ENCODE results near the gene ANKIB1.

ANKIB1 gene

GRCh38 chr7:92332782-92333181 is 87.0 kb downstream of the ANKIB1 start:
- DNase-seq (ENCODE audit: low spot score), result no peak
- in situ Hi-C loops (cut with MboI; ENCODE audit: low pct_unique_long_range_greater_than_20kb, low sequenced_read_pairs, unreplicated experiment), result no loop called here
- no peak for TF ChIP-seq CTCF (IDR thresholded peaks at IDR 0.05; ENCODE audit: extremely low read depth, insufficient read depth, missing control alignments)

GRCh38 chr7:92333866-92334265 is 88.1 kb downstream of the ANKIB1 start:
- in situ Hi-C loops (cut with MboI; ENCODE audit: low pct_unique_long_range_greater_than_20kb, low sequenced_read_pairs, unreplicated experiment), result no loop called here
- no peak for TF ChIP-seq CTCF (IDR thresholded peaks at IDR 0.05; ENCODE audit: extremely low read depth, insufficient read depth, missing control alignments)
- DNase-seq (ENCODE audit: low spot score), result no peak

GRCh38 chr7:92335574-92335973 is 89.8 kb downstream of the ANKIB1 start:
- no peak for DNase-seq (ENCODE audit: low spot score)
- TF ChIP-seq CTCF (IDR thresholded peaks at IDR 0.05; ENCODE audit: extremely low read depth, insufficient read depth, missing control alignments), result no peak
- in situ Hi-C loops (cut with MboI; ENCODE audit: low pct_unique_long_range_greater_than_20kb, low sequenced_read_pairs, unreplicated experiment), result no loop called here

- no peak for TF ChIP-seq CTCF (IDR thresholded peaks at IDR 0.05; ENCODE audit: extremely low read depth, insufficient read depth, missing control alignments)
- DNase-seq (ENCODE audit: low spot score), result no peak
- in situ Hi-C loops (cut with MboI; ENCODE audit: low pct_unique_long_range_greater_than_20kb, low sequenced_read_pairs, unreplicated experiment), result no loop called here
These were observed 91.0 kb downstream of the ANKIB1 start for GRCh38 chr7:92336662-92337340.

GRCh38 chr7:92340016-92340415 is 94.2 kb downstream of the ANKIB1 start:
- TF ChIP-seq CTCF (IDR thresholded peaks at IDR 0.05; ENCODE audit: extremely low read depth, insufficient read depth, missing control alignments), result no peak
- DNase-seq (ENCODE audit: low spot score), result no peak
- in situ Hi-C loops (cut with MboI; ENCODE audit: low pct_unique_long_range_greater_than_20kb, low sequenced_read_pairs, unreplicated experiment), result no loop called here

GRCh38 chr7:92343714-92344113 is 97.9 kb downstream of the ANKIB1 start:
- in situ Hi-C loops (cut with MboI; ENCODE audit: low pct_unique_long_range_greater_than_20kb, low sequenced_read_pairs, unreplicated experiment), result no loop called here
- DNase-seq (ENCODE audit: low spot score), result no peak
- TF ChIP-seq CTCF (IDR thresholded peaks at IDR 0.05; ENCODE audit: extremely low read depth, insufficient read depth, missing control alignments), result no peak

Data from GM13977 (cell line).